ENCODE results near the gene EFCAB6.

The EFCAB6 gene

DNA sequence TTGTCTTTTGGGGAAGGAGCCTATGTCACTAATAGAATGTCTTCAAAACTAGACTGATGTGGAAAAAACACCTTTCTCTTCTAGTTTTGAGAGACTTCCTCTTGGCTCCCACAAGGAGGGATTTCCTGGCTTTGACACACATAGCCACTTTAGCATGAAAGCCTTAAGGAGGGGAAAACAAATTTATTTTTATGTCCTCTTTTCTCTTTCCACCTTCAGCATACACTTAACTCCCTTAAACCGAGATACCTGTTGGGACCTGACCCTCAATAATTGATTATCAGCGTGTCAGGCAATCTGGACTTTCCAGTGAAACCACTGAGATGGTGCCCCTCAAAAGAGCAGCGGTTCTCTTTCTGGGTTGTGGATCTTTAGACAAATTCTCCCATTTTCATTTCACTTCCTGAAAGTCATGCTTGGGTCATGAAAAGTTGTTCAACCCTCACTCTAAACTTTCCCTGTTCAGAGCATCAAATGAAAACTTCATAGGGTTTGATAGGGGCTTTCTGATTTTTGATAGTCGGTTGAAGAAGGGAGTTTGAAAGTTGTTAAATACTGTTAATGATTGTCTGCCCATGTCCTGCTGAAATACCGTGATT is 9.1 kb downstream of the EFCAB6 start:
- Histone ChIP-seq H3K4me3 (ENCODE audit: low read depth in 1 of 2, low read length in 2 of 2) (no peak overlapping the region), H3K9ac (ENCODE audit: low read depth, low read length) (no peak overlapping the region), H4K20me1 (ENCODE audit: insufficient read depth, low read length) (no peaks in the 10 kb centered on the region), H3K4me2 (ENCODE audit: insufficient read depth, low read length) (no peak overlapping the region), H3K27ac (ENCODE audit: low read length) (no peak overlapping the region), H3K36me3 (ENCODE audit: insufficient read depth, low read length) (no peaks in the 10 kb centered on the region), H3K27me3 (ENCODE audit: insufficient read depth, low read length, poor library complexity) (no peaks in the 10 kb centered on the region), H3K79me2 (ENCODE audit: insufficient read depth, low read length) (no peaks in the 10 kb centered on the region), H2AFZ (ENCODE audit: low read depth, low read length) (no peak overlapping the region), H3K4me1 (ENCODE audit: insufficient read depth, low read length) (no peaks in the 10 kb centered on the region), H3K9me3 (ENCODE audit: insufficient read depth, low read length, severe bottlenecking) (no peaks in the 10 kb centered on the region)
- no peak for DNase-seq
- ATAC-seq (ENCODE audit: insufficient read depth, low read depth) = no peak
- no peak for TF ChIP-seq EZH2 (IDR thresholded peaks at IDR 0.05; ENCODE audit: borderline replicate concordance, low read depth, low read length, severe bottlenecking)
- TF ChIP-seq, protein P1, sequence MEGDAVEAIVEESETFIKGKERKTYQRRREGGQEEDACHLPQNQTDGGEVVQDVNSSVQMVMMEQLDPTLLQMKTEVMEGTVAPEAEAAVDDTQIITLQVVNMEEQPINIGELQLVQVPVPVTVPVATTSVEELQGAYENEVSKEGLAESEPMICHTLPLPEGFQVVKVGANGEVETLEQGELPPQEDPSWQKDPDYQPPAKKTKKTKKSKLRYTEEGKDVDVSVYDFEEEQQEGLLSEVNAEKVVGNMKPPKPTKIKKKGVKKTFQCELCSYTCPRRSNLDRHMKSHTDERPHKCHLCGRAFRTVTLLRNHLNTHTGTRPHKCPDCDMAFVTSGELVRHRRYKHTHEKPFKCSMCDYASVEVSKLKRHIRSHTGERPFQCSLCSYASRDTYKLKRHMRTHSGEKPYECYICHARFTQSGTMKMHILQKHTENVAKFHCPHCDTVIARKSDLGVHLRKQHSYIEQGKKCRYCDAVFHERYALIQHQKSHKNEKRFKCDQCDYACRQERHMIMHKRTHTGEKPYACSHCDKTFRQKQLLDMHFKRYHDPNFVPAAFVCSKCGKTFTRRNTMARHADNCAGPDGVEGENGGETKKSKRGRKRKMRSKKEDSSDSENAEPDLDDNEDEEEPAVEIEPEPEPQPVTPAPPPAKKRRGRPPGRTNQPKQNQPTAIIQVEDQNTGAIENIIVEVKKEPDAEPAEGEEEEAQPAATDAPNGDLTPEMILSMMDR (IDR thresholded peaks at IDR 0.05; ENCODE audit: borderline replicate concordance, extremely low read depth, low read length, poor library complexity, severe bottlenecking) = no peak

DNA sequence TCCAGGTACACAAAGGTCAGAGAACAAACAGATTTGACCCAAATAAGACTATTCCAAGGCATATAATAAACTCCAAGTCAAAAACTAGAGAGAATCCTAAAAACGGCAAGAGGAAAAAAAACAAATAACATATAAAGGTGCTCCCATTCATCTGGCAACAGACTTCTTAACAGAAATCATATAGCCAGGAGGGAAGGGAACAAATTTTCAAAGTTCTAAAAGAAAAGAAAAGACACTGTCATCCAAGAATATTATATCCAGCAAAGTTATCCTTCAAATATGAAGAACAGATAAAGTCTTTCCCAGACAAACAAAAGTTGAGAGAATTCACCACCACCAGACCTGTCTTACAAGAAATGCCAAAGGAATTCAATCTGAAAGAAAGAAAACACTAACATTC is 11.1 kb downstream of the EFCAB6 start:
- H3K27me3 ChIP-seq (ENCODE audit: insufficient read depth, low read length, poor library complexity) = no peaks in the 10 kb centered on the region
- H4K20me1 ChIP-seq (ENCODE audit: insufficient read depth, low read length) = no peaks in the 10 kb centered on the region
- H3K9ac ChIP-seq (ENCODE audit: low read depth, low read length) = no peak overlapping the region
- ATAC-seq (ENCODE audit: insufficient read depth, low read depth) = no peak
- no peak overlapping the region for H3K4me2 ChIP-seq (ENCODE audit: insufficient read depth, low read length)
- no peak overlapping the region for H2AFZ ChIP-seq (ENCODE audit: low read depth, low read length)
- no peak overlapping the region for H3K4me3 ChIP-seq (ENCODE audit: low read depth in 1 of 2, low read length in 2 of 2)
- no peaks in the 10 kb centered on the region for H3K79me2 ChIP-seq (ENCODE audit: insufficient read depth, low read length)
- no peak overlapping the region for H3K27ac ChIP-seq (ENCODE audit: low read length)
- H3K4me1 ChIP-seq (ENCODE audit: insufficient read depth, low read length) = no peaks in the 10 kb centered on the region
- no peaks in the 10 kb centered on the region for H3K9me3 ChIP-seq (ENCODE audit: insufficient read depth, low read length, severe bottlenecking)
- H3K36me3 ChIP-seq (ENCODE audit: insufficient read depth, low read length) = no peaks in the 10 kb centered on the region
- no peak for TF ChIP-seq EZH2 (IDR thresholded peaks at IDR 0.05; ENCODE audit: borderline replicate concordance, low read depth, low read length, severe bottlenecking)
- TF ChIP-seq, protein P1 (IDR thresholded peaks at IDR 0.05; ENCODE audit: borderline replicate concordance, extremely low read depth, low read length, poor library complexity, severe bottlenecking) = no peak
- no peak for DNase-seq

DNA sequence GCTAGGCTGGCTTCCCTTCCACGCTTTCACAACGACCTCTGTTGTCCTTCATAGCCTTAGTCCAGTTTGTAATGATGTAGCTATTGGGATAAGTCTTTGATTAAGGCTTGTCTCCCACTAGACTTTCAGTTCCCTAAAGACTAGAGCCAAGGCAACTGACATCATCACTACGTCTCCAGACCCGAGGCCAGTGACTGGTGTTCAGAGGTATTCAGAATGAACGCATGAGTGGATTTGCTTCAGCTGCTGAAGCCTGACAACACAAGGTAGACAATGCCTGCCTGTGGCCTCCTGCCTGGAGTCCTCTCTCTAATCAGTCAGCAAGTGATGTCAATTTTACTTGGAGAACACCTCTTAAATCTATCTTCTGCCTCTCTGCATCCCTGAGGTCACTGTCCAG is 13.6 kb downstream of the EFCAB6 start:
- no peak for TF ChIP-seq EZH2 (IDR thresholded peaks at IDR 0.05; ENCODE audit: borderline replicate concordance, low read depth, low read length, severe bottlenecking)
- TF ChIP-seq, protein P1 (IDR thresholded peaks at IDR 0.05; ENCODE audit: borderline replicate concordance, extremely low read depth, low read length, poor library complexity, severe bottlenecking) = no peak
- ATAC-seq (ENCODE audit: insufficient read depth, low read depth) (no peak), DNase-seq (no peak)
- H3K27ac ChIP-seq (ENCODE audit: low read length) = no peak overlapping the region
- H3K9me3 ChIP-seq (ENCODE audit: insufficient read depth, low read length, severe bottlenecking) = no peaks in the 10 kb centered on the region
- no peak overlapping the region for H2AFZ ChIP-seq (ENCODE audit: low read depth, low read length)
- no peaks in the 10 kb centered on the region for H4K20me1 ChIP-seq (ENCODE audit: insufficient read depth, low read length)
- no peak overlapping the region for H3K4me3 ChIP-seq (ENCODE audit: low read depth in 1 of 2, low read length in 2 of 2)
- H3K36me3 ChIP-seq (ENCODE audit: insufficient read depth, low read length) = no peaks in the 10 kb centered on the region
- no peak overlapping the region for H3K4me2 ChIP-seq (ENCODE audit: insufficient read depth, low read length)
- H3K4me1 ChIP-seq (ENCODE audit: insufficient read depth, low read length) = no peaks in the 10 kb centered on the region
- H3K79me2 ChIP-seq (ENCODE audit: insufficient read depth, low read length) = no peaks in the 10 kb centered on the region
- no peak overlapping the region for H3K9ac ChIP-seq (ENCODE audit: low read depth, low read length)
- no peaks in the 10 kb centered on the region for H3K27me3 ChIP-seq (ENCODE audit: insufficient read depth, low read length, poor library complexity)
